ENCODE data around the gene SELPLG.

GRCh38 chr12:108616941-108617858 is 16.5 kb downstream of the SELPLG start:
- TF ChIP-seq CTCF (IDR thresholded peaks at IDR 0.05) = no peak
- no peak for TF ChIP-seq EZH2 (IDR thresholded peaks at IDR 0.05; ENCODE audit: borderline replicate concordance, insufficient read depth, low read depth, low read length, poor library complexity, severe bottlenecking)
